HCT116 (cell line): ENCODE data around the gene GATA3.

Experiments used
- ELF1 ChIP-seq: IDR thresholded peaks from 2 replicates; pipeline ENCODE4 v1.6.1; 2012; ENCODE audit warnings: low read depth, borderline replicate concordance
- EZH2 ChIP-seq: fragments of 200-600 bp; sonication (generic); IDR thresholded peaks from 2 replicates; pipeline ENCODE4 v1.6.1; 2017; ENCODE audit warnings: antibody characterized with exemption, mixed run types
- EZH2phosphoT487 ChIP-seq: fragments of 200-600 bp; IDR thresholded peaks from 2 replicates; pipeline ENCODE4 v1.6.1; 2018; ENCODE audit warnings: antibody characterized with exemption, borderline replicate concordance
- FOSL1 ChIP-seq: IDR thresholded peaks from 2 replicates; pipeline ENCODE4 v1.6.1; 2012; ENCODE audit warnings: low read depth
- JUND ChIP-seq: IDR thresholded peaks from 2 replicates; pipeline ENCODE4 v1.6.1; 2012
- POLR2A ChIP-seq: IDR thresholded peaks from 2 replicates; pipeline ENCODE4 v1.7.0; 2011; ENCODE audit warnings: borderline replicate concordance; ENCODE audit not compliant: insufficient read depth, insufficient read length; ENCODE audit errors: extremely low read depth
- SIN3A ChIP-seq: IDR thresholded peaks from 2 replicates; pipeline ENCODE4 v1.6.1; 2012; ENCODE audit warnings: low read depth
- SP1 ChIP-seq: IDR thresholded peaks from 2 replicates; pipeline ENCODE4 v1.6.1; 2012; ENCODE audit warnings: low read depth
- TCF7L2 ChIP-seq: IDR thresholded peaks from 2 replicates; pipeline ENCODE4 v1.7.0; 2011; ENCODE audit warnings: borderline replicate concordance, inconsistent platforms; ENCODE audit not compliant: insufficient read depth, insufficient read length; ENCODE audit errors: extremely low read depth
- YY1 ChIP-seq: IDR thresholded peaks from 2 replicates; pipeline ENCODE4 v1.6.1; 2011; ENCODE audit warnings: low read length, low read depth, moderate library complexity, mild to moderate bottlenecking; ENCODE audit not compliant: insufficient replicate concordance; ENCODE audit errors: extremely low read depth
- TF ChIP-seq, protein P1 (sequence below), 3 experiments: fragments of 200-600 bp in 1 of 3; sonication (generic) in 1 of 3; IDR thresholded peaks in 2 of 3; conservative IDR thresholded peaks in 1 of 3; 2 replicates each; pipeline ENCODE4 v1.5.1; 2012 to 2017; ENCODE audit warnings: low read depth in 2 of 3, low read length in 2 of 3, antibody characterized with exemption in 1 of 3, borderline replicate concordance in 1 of 3, control low read depth in 1 of 3, mild to moderate bottlenecking in 1 of 3, mixed read lengths in 1 of 3, mixed run types in 1 of 3, moderate library complexity in 1 of 3; ENCODE audit not compliant: insufficient read depth in 1 of 3
- TF ChIP-seq, protein P2 (sequence below): IDR thresholded peaks from 2 replicates; pipeline ENCODE4 v1.6.1; 2012; ENCODE audit warnings: low read depth
- TF ChIP-seq, protein P3 (sequence below): IDR thresholded peaks from 2 replicates; pipeline ENCODE4 v1.6.1; 2012

DNA sequence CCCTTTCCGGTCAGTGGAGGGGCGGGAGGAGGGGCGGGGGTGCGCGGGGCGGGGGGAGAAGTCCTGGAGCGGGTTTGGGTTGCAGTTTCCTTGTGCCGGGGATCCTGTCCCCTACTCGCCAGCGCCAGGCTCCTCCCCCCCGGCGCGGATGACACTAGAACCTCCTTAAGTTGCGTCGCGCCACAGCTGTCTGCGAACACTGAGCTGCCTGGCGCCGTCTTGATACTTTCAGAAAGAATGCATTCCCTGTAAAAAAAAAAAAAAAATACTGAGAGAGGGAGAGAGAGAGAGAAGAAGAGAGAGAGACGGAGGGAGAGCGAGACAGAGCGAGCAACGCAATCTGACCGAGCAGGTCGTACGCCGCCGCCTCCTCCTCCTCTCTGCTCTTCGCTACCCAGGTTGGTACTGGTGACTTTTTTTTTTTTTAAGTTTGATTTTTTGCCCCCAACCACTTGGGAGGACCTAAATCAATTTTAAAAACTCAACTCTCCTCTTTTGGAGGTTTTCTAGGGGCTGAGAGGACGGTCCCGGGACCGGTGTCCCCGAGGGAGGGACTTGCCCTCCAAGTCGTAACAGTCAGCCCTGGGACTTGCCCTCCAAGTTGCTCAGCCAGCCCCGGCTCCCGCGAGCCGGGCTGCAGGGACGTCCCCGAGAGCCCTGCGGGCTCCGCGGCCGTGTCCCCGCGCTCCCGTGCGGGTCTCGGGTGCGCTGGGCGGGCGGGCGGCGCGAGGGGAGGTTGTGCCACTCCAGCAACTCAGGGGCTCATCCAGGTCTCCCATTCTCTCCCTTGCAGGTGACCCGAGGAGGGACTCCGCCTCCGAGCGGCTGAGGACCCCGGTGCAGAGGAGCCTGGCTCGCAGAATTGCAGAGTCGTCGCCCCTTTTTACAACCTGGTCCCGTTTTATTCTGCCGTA, at the start of gene GATA3:
- no peak for TF ChIP-seq EZH2
- no peak for TF ChIP-seq SIN3A
- TF ChIP-seq, protein P1, sequence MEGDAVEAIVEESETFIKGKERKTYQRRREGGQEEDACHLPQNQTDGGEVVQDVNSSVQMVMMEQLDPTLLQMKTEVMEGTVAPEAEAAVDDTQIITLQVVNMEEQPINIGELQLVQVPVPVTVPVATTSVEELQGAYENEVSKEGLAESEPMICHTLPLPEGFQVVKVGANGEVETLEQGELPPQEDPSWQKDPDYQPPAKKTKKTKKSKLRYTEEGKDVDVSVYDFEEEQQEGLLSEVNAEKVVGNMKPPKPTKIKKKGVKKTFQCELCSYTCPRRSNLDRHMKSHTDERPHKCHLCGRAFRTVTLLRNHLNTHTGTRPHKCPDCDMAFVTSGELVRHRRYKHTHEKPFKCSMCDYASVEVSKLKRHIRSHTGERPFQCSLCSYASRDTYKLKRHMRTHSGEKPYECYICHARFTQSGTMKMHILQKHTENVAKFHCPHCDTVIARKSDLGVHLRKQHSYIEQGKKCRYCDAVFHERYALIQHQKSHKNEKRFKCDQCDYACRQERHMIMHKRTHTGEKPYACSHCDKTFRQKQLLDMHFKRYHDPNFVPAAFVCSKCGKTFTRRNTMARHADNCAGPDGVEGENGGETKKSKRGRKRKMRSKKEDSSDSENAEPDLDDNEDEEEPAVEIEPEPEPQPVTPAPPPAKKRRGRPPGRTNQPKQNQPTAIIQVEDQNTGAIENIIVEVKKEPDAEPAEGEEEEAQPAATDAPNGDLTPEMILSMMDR (IDR thresholded peaks at IDR 0.05 in 2 of 3, conservative IDR thresholded peaks at IDR 0.05 in 1 of 3; ENCODE audit: borderline replicate concordance in 1 of 3, insufficient read depth in 1 of 3, low read depth in 2 of 3, low read length in 2 of 3): no peak
- TF ChIP-seq YY1: no peak
- TF ChIP-seq TCF7L2: no peak
- TF ChIP-seq POLR2A: no peak
- TF ChIP-seq, protein P2, sequence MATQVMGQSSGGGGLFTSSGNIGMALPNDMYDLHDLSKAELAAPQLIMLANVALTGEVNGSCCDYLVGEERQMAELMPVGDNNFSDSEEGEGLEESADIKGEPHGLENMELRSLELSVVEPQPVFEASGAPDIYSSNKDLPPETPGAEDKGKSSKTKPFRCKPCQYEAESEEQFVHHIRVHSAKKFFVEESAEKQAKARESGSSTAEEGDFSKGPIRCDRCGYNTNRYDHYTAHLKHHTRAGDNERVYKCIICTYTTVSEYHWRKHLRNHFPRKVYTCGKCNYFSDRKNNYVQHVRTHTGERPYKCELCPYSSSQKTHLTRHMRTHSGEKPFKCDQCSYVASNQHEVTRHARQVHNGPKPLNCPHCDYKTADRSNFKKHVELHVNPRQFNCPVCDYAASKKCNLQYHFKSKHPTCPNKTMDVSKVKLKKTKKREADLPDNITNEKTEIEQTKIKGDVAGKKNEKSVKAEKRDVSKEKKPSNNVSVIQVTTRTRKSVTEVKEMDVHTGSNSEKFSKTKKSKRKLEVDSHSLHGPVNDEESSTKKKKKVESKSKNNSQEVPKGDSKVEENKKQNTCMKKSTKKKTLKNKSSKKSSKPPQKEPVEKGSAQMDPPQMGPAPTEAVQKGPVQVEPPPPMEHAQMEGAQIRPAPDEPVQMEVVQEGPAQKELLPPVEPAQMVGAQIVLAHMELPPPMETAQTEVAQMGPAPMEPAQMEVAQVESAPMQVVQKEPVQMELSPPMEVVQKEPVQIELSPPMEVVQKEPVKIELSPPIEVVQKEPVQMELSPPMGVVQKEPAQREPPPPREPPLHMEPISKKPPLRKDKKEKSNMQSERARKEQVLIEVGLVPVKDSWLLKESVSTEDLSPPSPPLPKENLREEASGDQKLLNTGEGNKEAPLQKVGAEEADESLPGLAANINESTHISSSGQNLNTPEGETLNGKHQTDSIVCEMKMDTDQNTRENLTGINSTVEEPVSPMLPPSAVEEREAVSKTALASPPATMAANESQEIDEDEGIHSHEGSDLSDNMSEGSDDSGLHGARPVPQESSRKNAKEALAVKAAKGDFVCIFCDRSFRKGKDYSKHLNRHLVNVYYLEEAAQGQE: no peak
- no peak for TF ChIP-seq JUND
- TF ChIP-seq, protein P3, sequence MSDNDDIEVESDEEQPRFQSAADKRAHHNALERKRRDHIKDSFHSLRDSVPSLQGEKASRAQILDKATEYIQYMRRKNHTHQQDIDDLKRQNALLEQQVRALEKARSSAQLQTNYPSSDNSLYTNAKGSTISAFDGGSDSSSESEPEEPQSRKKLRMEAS: no peak
- no peak for TF ChIP-seq ELF1
- no peak for TF ChIP-seq FOSL1
- TF ChIP-seq SP1: no peak
- TF ChIP-seq EZH2phosphoT487: no peak
